ENCODE results near the gene CFTR.

DNA sequence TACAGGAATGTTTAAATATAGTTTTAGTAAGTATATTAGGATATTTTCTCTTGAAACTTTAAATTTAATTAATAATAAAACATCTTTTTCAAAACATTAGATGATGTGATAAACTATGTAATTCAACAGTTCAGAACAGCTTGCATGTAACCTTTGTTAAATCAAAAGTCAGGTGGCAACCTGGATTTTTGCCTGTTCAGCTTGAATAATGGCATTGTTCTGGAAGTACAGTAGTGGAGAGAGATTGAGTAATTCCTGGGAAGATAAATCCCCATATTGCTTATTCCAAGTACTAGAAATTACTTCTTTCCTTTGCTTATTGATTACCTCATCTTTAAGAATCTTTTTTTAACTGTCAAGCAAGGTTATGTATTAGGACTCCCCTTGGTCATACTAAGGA, 20.1 kb upstream of the CFTR start:
- TF ChIP-seq EP300 (IDR thresholded peaks at IDR 0.05) = no peak
- TF ChIP-seq, protein P1, sequence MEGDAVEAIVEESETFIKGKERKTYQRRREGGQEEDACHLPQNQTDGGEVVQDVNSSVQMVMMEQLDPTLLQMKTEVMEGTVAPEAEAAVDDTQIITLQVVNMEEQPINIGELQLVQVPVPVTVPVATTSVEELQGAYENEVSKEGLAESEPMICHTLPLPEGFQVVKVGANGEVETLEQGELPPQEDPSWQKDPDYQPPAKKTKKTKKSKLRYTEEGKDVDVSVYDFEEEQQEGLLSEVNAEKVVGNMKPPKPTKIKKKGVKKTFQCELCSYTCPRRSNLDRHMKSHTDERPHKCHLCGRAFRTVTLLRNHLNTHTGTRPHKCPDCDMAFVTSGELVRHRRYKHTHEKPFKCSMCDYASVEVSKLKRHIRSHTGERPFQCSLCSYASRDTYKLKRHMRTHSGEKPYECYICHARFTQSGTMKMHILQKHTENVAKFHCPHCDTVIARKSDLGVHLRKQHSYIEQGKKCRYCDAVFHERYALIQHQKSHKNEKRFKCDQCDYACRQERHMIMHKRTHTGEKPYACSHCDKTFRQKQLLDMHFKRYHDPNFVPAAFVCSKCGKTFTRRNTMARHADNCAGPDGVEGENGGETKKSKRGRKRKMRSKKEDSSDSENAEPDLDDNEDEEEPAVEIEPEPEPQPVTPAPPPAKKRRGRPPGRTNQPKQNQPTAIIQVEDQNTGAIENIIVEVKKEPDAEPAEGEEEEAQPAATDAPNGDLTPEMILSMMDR (IDR thresholded peaks at IDR 0.05) = no peak

Measured in ovary (tissue), 3 donors.